CD4-positive, alpha-beta T cell (primary cell): ENCODE measurements around the gene LTA4H. TPM values are rescaled to one million over a fixed set of nuclear protein-coding genes. Genes with fewer than 3 reads are reported as not detected.

ENCODE experiments used
- ATAC-seq: fragments of 200-7000 bp; cut with Tn5 transposase; one replicate; pipeline ENCODE4 v1.10.0; 2022; ENCODE audit warnings: mild to moderate bottlenecking; ENCODE audit not compliant: poor library complexity
- CTCF ChIA-PET: fragments of 350-600 bp; sonication (Branson Sonifier 250); formaldehyde crosslinking; loops from one replicate; lab custom pipeline; 2021; ENCODE audit warnings: antibody characterized with exemption, inconsistent platforms; lab: Charles Lee
- POLR2A ChIA-PET: fragments of 350-600 bp; sonication (Branson Sonifier 250); formaldehyde crosslinking; loops from one replicate; lab custom pipeline; 2021; ENCODE audit warnings: antibody characterized with exemption, inconsistent platforms; lab: Charles Lee
- DNase-seq, 14 experiments: peaks; one replicate each; pipeline ENCODE4 v3.0.0-alpha.2; 2013 to 2020; ENCODE audit warnings: mixed read lengths in 2 of 14
- H3K27ac ChIP-seq, 2 donors: one replicate each; pipeline versions ENCODE4 v1.5.1 to v1.7.0; 2013; ENCODE audit warnings: low read length in 2 of 2, low read depth in 1 of 2, mild to moderate bottlenecking in 1 of 2
- H3K27me3 ChIP-seq, 2 experiments: 1 replicate in 1 of 2; 2 replicates in 1 of 2; pipeline versions ENCODE4 v1.6.1 to v1.7.0; 2013; ENCODE audit warnings: low read length in 2 of 2, control low read depth in 1 of 2, mild to moderate bottlenecking in 1 of 2, moderate library complexity in 1 of 2; ENCODE audit not compliant: insufficient read depth in 2 of 2, control insufficient read depth in 1 of 2
- H3K36me3 ChIP-seq: one replicate; pipeline ENCODE4 v1.6.1; 2013; ENCODE audit warnings: low read length, control low read depth; ENCODE audit not compliant: insufficient read depth
- H3K4me1 ChIP-seq: one replicate; pipeline ENCODE4 v1.6.1; 2013; ENCODE audit warnings: low read length, control low read depth; ENCODE audit not compliant: insufficient read depth
- H3K4me3 ChIP-seq: one replicate; pipeline ENCODE4 v1.5.1; 2013; ENCODE audit warnings: mild to moderate bottlenecking, low read length, moderate library complexity
- H3K9me3 ChIP-seq, 2 experiments: 1 replicate in 1 of 2; 2 replicates in 1 of 2; pipeline versions ENCODE4 v1.6.1 to v1.7.0; 2013; ENCODE audit warnings: low read length in 2 of 2, mild to moderate bottlenecking in 2 of 2, control low read depth in 1 of 2, moderate library complexity in 1 of 2; ENCODE audit not compliant: control insufficient read depth in 1 of 2, insufficient read depth in 1 of 2
- H3K27ac Mint-ChIP-seq: one replicate; pipeline ENCODE4 v1.8.0; 2020; ENCODE audit warnings: mixed read lengths
- H3K27me3 Mint-ChIP-seq: one replicate; pipeline ENCODE4 v1.8.0; 2021; ENCODE audit warnings: mixed read lengths
- H3K36me3 Mint-ChIP-seq: one replicate; pipeline ENCODE4 v1.8.0; 2021; ENCODE audit warnings: low read depth, mixed read lengths
- H3K4me1 Mint-ChIP-seq: one replicate; pipeline ENCODE4 v1.8.0; 2021; ENCODE audit warnings: low read depth, mixed read lengths
- H3K4me3 Mint-ChIP-seq: one replicate; pipeline ENCODE4 v1.8.0; 2020; ENCODE audit warnings: mild to moderate bottlenecking, mixed read lengths
- H3K9me3 Mint-ChIP-seq: one replicate; pipeline ENCODE4 v1.8.0; 2020; ENCODE audit warnings: mixed read lengths
- CTCF ChIP-seq: fragments of 200-600 bp; IDR thresholded peaks from one replicate; pipeline ENCODE4 v1.8.0; 2022; ENCODE audit warnings: antibody characterized with exemption, mild to moderate bottlenecking
- intact Hi-C, 2 experiments: fragments of 100-400 bp; cut with DNase I in 1 of 2; cut with micrococcal nuclease in 1 of 2; formaldehyde crosslinking; loops; one replicate each; pipeline versions ENCODE4 v1.15.1 to v1.9.0; 2023 to 2025; cut with DNase I, micrococcal nuclease
- total RNA-seq, 174 experiments: library from RNA in 2 of 174; stranded (reverse) in 2 of 174; gene quantifications; one replicate each; pipeline ENCODE4 v1.2.3 and lab custom pipeline; 2021 to 2026

Gene LTA4H
- total RNA-seq, 2 experiments from 2014 or later = 43.0 to 44.0 TPM

- ChIA-PET CTCF (no interaction called here), POLR2A (no interaction called here)
- Mint-ChIP-seq H3K4me1 (peaks cover 44% of the 10 kb centered on the region), H3K36me3 (no peaks in the 10 kb centered on the region), H3K9me3 (no peaks in the 10 kb centered on the region), H3K27me3 (no peaks in the 10 kb centered on the region), H3K4me3 (no peak overlapping the region), H3K27ac (peak overlapping the region; percentile 22)
- H3K36me3 ChIP-seq = no peaks in the 10 kb centered on the region
- peaks cover 48% of the 10 kb centered on the region for H3K4me1 ChIP-seq
- no peak for TF ChIP-seq CTCF
- intact Hi-C loops = no loop called here
- DNase-seq = peak in 1 of 14 experiments; percentile 15
- no peaks in the 10 kb centered on the region for H3K27me3 ChIP-seq
- ATAC-seq = no peak
- H3K4me3 ChIP-seq = no peak overlapping the region
- H3K9me3 ChIP-seq = no peaks in the 10 kb centered on the region
- H3K27ac ChIP-seq = peak overlapping the region in 1 of 2 donors; percentile 7
Measured at GRCh38 chr12:96044017-96044942, 8.9 kb upstream of the LTA4H start.

GRCh38 chr12:96041181-96041580 lies 5.8 kb upstream of the LTA4H start:
- no peaks in the 10 kb centered on the region for H3K9me3 ChIP-seq
- Mint-ChIP-seq H3K9me3 (no peaks in the 10 kb centered on the region), H3K27me3 (no peaks in the 10 kb centered on the region), H3K4me1 (peaks cover 15% of the 10 kb centered on the region), H3K4me3 (no peak overlapping the region), H3K27ac (no peak overlapping the region), H3K36me3 (no peaks in the 10 kb centered on the region)
- H3K36me3 ChIP-seq = no peaks in the 10 kb centered on the region
- H3K27ac ChIP-seq = no peak overlapping the region
- H3K27me3 ChIP-seq = no peaks in the 10 kb centered on the region
- POLR2A ChIA-PET = no interaction called here
- DNase-seq (no peak), ATAC-seq (no peak)
- H3K4me1 ChIP-seq = peaks cover 27% of the 10 kb centered on the region
- no peak for TF ChIP-seq CTCF
- no peak overlapping the region for H3K4me3 ChIP-seq
- intact Hi-C loops = no loop called here
- CTCF ChIA-PET = interaction anchor here (0.7 to 1.5 kb wide), 5 partner anchors 10 to 476 kb away, joined by 3 to 4 read pairs (median 3); partner anchors contain the start of gene CFAP54

- DNase-seq = no peak
- ChIA-PET CTCF (interaction anchor here (0.9 to 1.5 kb wide), 4 partner anchors 9 to 476 kb away, joined by 3 to 4 read pairs (median 3); partner anchors contain the start of gene CFAP54), POLR2A (interaction anchor here (0.6 kb wide), 1 partner anchor 155 kb away, joined by 3 read pairs; no protein-coding TSS in a partner anchor)
- no peak overlapping the region for H3K4me3 Mint-ChIP-seq
- no peaks in the 10 kb centered on the region for H3K36me3 ChIP-seq
- peaks cover 22% of the 10 kb centered on the region for H3K4me1 ChIP-seq
- no peaks in the 10 kb centered on the region for H3K36me3 Mint-ChIP-seq
- H3K4me3 ChIP-seq = no peak overlapping the region
- H3K27ac ChIP-seq = no peak overlapping the region
- H3K27me3 ChIP-seq = no peaks in the 10 kb centered on the region
- TF ChIP-seq CTCF = no peak
- no peak for ATAC-seq
- no peak overlapping the region for H3K27ac Mint-ChIP-seq
- H3K9me3 ChIP-seq = no peaks in the 10 kb centered on the region
- intact Hi-C loops = no loop called here
- H3K4me1 Mint-ChIP-seq = peaks cover 13% of the 10 kb centered on the region
- H3K27me3 Mint-ChIP-seq = no peaks in the 10 kb centered on the region
- no peaks in the 10 kb centered on the region for H3K9me3 Mint-ChIP-seq
Measured at GRCh38 chr12:96040305-96041133, 5.1 kb upstream of the LTA4H start.
